Subcutaneous preadipocyte (primary cell): Measurements from ENCODE around the gene HDHD5. TPM values are rescaled to one million over a fixed set of nuclear protein-coding genes. Genes with fewer than 3 reads are reported as not detected.

Experiments
- total RNA-seq: library from RNA; depleted of rRNA; stranded (reverse); fragments of >200 nt; gene quantifications from 2 replicates; pipeline ENCODE4 v1.2.3, GENCODE V29; 2012

HDHD5 gene
- 35.3 and 36.6 TPM in 2 replicates for total RNA-seq

DNA sequence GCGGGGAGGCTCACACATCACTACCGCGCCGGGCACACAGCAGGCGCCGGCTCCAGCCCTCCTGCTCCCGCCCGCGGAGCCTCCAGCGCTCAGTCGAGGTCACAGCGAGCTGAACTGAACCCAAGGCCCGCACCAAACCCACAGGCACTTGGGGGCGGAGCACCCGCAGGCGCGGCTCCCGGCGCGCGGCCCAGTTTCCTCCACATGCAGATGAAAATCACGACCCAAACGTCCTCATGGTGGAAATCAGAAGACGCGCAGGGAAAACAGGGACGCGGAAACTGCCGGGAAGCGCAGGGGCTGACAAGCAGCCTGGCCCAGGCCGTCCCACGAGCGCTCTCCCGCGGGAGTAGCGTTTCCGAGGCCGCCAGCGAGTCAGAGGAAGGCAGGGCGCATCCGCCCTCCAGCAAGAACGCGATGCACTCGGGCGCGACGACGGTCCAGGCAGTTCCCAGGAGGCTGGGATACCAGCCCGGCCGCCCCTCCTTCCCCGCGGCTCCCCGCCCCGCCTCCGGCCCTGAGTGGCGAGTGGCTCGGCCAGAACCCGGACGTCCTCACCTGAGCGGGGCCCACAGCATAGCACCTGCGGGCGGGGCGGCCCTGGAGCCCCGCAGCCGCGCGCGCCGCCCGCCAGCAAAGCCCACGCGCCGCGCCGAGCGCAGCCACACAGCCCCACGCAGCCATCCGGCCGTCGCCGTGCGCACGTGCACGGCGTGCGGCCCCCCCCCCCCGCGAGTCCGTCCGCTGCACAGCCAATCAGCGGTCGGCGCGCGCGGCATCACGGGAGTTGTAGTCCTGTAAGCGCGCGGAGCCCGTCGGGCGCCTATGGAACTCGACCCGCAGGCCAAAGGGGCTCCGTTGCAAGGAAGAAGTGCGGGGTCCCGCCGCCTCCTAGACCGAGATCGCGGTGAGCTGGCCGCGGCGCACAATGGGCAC lies at the start of gene HDHD5:
HDHD5 (minus strand) TSS at position 710 of the 936 bp plus-strand sequence; CDS start at position 684, 26 bp downstream.

DNA sequence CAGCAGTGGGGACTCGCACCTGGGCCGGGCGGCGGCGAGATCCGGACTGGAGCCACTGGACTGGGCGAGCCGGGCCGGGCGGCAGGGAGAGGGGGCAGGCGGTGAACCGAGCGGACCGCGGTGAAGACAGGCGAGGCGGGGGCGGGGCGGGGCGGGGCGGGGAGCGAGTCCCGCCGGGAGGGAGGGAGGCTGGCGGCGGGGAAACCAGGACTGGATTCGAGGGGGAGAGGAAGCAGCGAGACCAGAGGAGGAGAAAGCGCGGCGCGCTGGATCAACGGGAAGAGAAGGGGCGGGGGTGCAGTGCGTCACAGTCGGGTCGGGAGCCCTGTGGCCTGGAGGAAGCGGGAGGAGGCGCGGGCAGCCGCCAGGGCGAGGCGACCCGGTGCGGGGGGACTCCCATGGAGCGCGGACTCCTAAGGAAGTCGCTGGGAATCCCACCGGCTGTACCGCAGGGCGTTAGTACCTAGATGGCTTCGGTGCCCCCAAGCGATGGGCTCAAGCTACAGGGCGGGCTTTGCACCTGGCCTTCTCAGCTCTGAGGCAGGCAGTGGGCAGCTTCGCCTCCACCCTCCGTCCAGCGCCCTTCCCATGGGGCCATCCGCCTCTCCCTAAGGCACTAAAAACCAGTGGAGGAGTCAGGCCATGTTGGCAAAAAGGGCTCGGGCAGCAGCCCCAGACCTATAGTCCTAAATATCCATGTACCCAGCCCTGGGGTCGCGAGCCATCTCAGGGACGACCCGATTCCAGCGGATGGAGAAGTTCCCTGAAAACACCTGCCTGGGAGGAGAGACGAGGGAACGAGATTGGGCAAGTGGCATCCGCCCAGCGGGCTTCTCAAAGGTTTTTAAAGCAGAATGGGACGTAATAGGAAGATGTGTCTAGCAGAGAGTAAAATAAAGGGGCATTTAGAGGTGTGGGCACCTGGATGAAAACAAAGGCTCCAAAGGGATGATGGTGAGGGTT lies 37.6 kb downstream of the HDHD5 start, which contains the start of gene TMEM121B:
TMEM121B (minus strand) TSS at position 128 of the 963 bp plus-strand sequence. CDS start 233 bp downstream, outside the sequence.

Other genes with a start within 250 kb of the HDHD5 start
- gene GAB4, start 151.1 kb downstream of the HDHD5 start, total RNA-seq: not detected in 2 replicates
- gene IL17RA, start 74.3 kb downstream of the HDHD5 start, total RNA-seq: 7.2 and 7.7 TPM in 2 replicates
- under 0.01 and 0.20 TPM in 2 replicates for gene TMEM121B, start 37.9 kb downstream of the HDHD5 start, total RNA-seq
- gene ADA2, start 60.2 kb upstream of the HDHD5 start, total RNA-seq: 0.59 and 7.0 TPM in 2 replicates
- under 0.01 TPM in 1 of 2 replicates, not detected in the other for gene CECR2, start 210.2 kb upstream of the HDHD5 start, total RNA-seq